Neural progenitor cell (in vitro differentiated cells): Measurements from ENCODE around the gene EFCC1. TPM values are rescaled to one million over a fixed set of nuclear protein-coding genes. Genes with fewer than 3 reads are reported as not detected.

Source experiments
- DNase-seq: peaks from one replicate; pipeline ENCODE4 v3.0.0-alpha.2; 2016; ENCODE audit warnings: low spot score
- H2AFZ ChIP-seq: fragments of 200-600 bp; sonication (generic); replicated peaks from 2 replicates; pipeline ENCODE4 v1.6.1; 2016; ENCODE audit warnings: antibody characterized with exemption
- H3F3A ChIP-seq: fragments of 200-600 bp; sonication (generic); 2 replicates; pipeline ENCODE4 v1.6.1; 2016; ENCODE audit warnings: antibody characterized with exemption, low read depth
- H3K27ac ChIP-seq: fragments of 200-600 bp; sonication (generic); 2 replicates; pipeline ENCODE4 v1.5.1; 2016; ENCODE audit warnings: mild to moderate bottlenecking
- H3K27me3 ChIP-seq: fragments of 200-600 bp; sonication (generic); 2 replicates; pipeline ENCODE4 v1.6.1; 2016; ENCODE audit warnings: mild to moderate bottlenecking, moderate library complexity
- H3K36me3 ChIP-seq: fragments of 200-600 bp; sonication (generic); 2 replicates; pipeline ENCODE4 v1.5.1; 2016
- H3K4me1 ChIP-seq: fragments of 200-600 bp; sonication (generic); 2 replicates; pipeline ENCODE4 v1.6.1; 2016; ENCODE audit warnings: mixed run types
- H3K4me2 ChIP-seq: fragments of 200-600 bp; sonication (generic); 2 replicates; pipeline ENCODE4 v1.6.1; 2016
- H3K4me3 ChIP-seq: fragments of 200-600 bp; sonication (generic); 2 replicates; pipeline ENCODE4 v1.5.1; 2016
- H3K79me2 ChIP-seq: fragments of 200-600 bp; sonication (generic); 2 replicates; pipeline ENCODE4 v1.6.1; 2016; ENCODE audit warnings: low read depth
- H3K9ac ChIP-seq: fragments of 200-600 bp; sonication (generic); 2 replicates; pipeline ENCODE4 v1.6.1; 2016
- H3K9me3 ChIP-seq: fragments of 200-600 bp; sonication (generic); 2 replicates; pipeline ENCODE4 v1.5.1; 2016; ENCODE audit warnings: low read depth
- H4K20me1 ChIP-seq: fragments of 200-600 bp; sonication (generic); 2 replicates; pipeline ENCODE4 v1.6.1; 2016; ENCODE audit warnings: low read depth
- H3K27ac Mint-ChIP-seq: 3 replicates; pipeline ENCODE4 v1.8.0; 2021; ENCODE audit warnings: mixed read lengths
- H3K27me3 Mint-ChIP-seq: 2 replicates; pipeline ENCODE4 v1.8.0; 2022; ENCODE audit warnings: low read depth, mild to moderate bottlenecking, inconsistent platforms, moderate library complexity, mixed read lengths; ENCODE audit not compliant: insufficient read depth
- H3K36me3 Mint-ChIP-seq: 3 replicates; pipeline ENCODE4 v1.8.0; 2021; ENCODE audit warnings: mixed read lengths
- H3K4me1 Mint-ChIP-seq: 3 replicates; pipeline ENCODE4 v1.8.0; 2021; ENCODE audit warnings: mixed read lengths
- H3K4me3 Mint-ChIP-seq: 3 replicates; pipeline ENCODE4 v1.8.0; 2021; ENCODE audit warnings: mild to moderate bottlenecking, moderate library complexity, mixed read lengths
- H3K9me3 Mint-ChIP-seq: 3 replicates; pipeline ENCODE4 v1.8.0; 2020; ENCODE audit warnings: mixed read lengths
- EZH2 ChIP-seq: fragments of 200-600 bp; sonication (generic); IDR thresholded peaks from 2 replicates; pipeline ENCODE4 v1.6.1; 2017; ENCODE audit warnings: antibody characterized with exemption, mild to moderate bottlenecking, moderate library complexity
- EZH2phosphoT487 ChIP-seq: fragments of 200-600 bp; sonication (generic); IDR thresholded peaks from 2 replicates; pipeline ENCODE4 v1.6.1; 2017; ENCODE audit warnings: antibody characterized with exemption
- total RNA-seq: library from RNA; depleted of rRNA; stranded (reverse); fragments of >200 nt; gene quantifications from 2 replicates; pipeline ENCODE4 v1.2.3, GENCODE V29; 2015; ENCODE audit warnings: low replicate concordance
- TF ChIP-seq, protein P1 (sequence below): fragments of 200-600 bp; sonication (generic); IDR thresholded peaks from 2 replicates; pipeline ENCODE4 v1.5.1; 2017; ENCODE audit warnings: antibody characterized with exemption, mild to moderate bottlenecking

Gene EFCC1
- total RNA-seq, 1 donor from 2014 or later = 1.1 TPM

DNA sequence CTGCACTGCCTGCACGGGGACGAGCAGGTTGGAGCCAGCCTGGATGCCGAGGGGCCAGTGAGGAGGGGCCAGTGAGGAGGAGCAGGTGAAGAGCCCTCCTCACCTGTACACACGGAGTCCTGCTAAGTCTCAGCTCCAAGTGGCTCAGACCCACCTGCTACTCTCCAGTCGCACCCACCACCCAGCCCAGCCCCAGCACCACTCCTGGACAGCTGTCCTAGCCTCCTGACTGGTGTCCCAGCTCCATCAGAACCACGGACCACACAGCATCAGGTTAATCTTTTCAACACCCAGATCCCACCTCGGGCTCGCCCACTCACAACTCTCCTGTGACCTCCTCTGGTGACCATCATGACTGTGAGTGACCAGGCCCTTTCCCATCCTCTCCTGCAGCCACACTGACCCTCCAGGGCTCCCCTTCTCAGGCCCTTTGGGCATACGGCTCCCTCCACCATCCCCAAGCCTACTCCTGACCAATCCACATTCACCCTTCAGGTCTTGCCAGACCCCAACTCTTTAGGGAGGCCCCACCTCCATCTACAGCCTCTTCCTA is 13.8 kb downstream of the EFCC1 start:
- Histone ChIP-seq H3K36me3 (no peaks in the 10 kb centered on the region), H3K9ac (no peak overlapping the region), H3K4me1 (peaks cover 22% of the 10 kb centered on the region), H3K4me3 (no peak overlapping the region), H2AFZ (no peak overlapping the region), H4K20me1 (no peaks in the 10 kb centered on the region), H3K27ac (no peak overlapping the region), H3K4me2 (no peak overlapping the region), H3K9me3 (no peaks in the 10 kb centered on the region), H3F3A (peaks cover 7% of the 10 kb centered on the region), H3K27me3 (no peaks in the 10 kb centered on the region), H3K79me2 (no peaks in the 10 kb centered on the region)
- TF ChIP-seq, protein P1, sequence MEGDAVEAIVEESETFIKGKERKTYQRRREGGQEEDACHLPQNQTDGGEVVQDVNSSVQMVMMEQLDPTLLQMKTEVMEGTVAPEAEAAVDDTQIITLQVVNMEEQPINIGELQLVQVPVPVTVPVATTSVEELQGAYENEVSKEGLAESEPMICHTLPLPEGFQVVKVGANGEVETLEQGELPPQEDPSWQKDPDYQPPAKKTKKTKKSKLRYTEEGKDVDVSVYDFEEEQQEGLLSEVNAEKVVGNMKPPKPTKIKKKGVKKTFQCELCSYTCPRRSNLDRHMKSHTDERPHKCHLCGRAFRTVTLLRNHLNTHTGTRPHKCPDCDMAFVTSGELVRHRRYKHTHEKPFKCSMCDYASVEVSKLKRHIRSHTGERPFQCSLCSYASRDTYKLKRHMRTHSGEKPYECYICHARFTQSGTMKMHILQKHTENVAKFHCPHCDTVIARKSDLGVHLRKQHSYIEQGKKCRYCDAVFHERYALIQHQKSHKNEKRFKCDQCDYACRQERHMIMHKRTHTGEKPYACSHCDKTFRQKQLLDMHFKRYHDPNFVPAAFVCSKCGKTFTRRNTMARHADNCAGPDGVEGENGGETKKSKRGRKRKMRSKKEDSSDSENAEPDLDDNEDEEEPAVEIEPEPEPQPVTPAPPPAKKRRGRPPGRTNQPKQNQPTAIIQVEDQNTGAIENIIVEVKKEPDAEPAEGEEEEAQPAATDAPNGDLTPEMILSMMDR = no peak
- Mint-ChIP-seq H3K9me3 (no peaks in the 10 kb centered on the region), H3K4me1 (peaks cover 45% of the 10 kb centered on the region), H3K27ac (peak overlapping the region; percentile 97), H3K4me3 (no peak overlapping the region), H3K36me3 (peaks cover 35% of the 10 kb centered on the region), H3K27me3 (peaks cover 4% of the 10 kb centered on the region)
- no peak for DNase-seq

DNA sequence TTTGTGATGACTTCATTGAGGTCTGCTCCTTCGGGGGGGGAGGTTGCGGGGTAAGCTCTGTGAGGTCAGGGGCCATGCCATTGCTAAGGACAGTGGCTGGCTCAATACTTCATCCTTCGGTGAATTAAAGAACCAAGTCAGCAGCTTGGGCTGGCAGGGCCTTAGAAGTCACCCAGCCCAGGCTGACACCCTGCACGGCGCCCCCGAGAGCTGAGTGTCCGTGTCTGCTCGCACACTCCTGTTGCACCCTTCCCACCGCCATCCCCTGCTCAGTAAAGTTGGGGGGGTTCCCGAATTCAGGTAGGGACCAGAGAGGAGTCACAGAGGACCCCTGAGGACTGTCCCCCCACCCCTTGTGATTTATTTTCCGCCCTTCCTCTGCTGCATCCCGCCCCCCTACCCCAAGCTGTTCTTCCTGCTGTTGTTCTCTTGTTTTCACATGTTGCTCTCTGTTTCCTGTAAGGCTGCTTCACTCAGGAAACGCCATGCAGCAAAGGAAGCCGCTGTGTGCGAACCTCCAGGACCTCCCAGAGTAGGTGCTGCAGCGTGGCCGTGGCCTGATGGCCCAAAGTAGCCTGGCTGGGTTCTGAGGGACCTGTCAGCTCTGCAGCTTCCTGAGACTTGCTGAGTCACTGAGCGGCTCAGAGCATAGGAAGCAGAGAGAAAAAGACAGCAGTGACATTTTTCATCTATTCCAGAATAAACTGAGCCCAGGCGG is 14.4 kb downstream of the EFCC1 start:
- Mint-ChIP-seq H3K4me1 (peaks cover 41% of the 10 kb centered on the region), H3K27ac (peak overlapping the region; percentile 97), H3K27me3 (peaks cover 4% of the 10 kb centered on the region), H3K9me3 (no peaks in the 10 kb centered on the region), H3K36me3 (peaks cover 35% of the 10 kb centered on the region), H3K4me3 (no peak overlapping the region)
- no peak for DNase-seq
- Histone ChIP-seq H3K9me3 (no peaks in the 10 kb centered on the region), H3K4me1 (peaks cover 16% of the 10 kb centered on the region), H3K9ac (no peak overlapping the region), H3K27ac (no peak overlapping the region), H3K36me3 (no peaks in the 10 kb centered on the region), H3K27me3 (no peaks in the 10 kb centered on the region), H3K4me3 (no peak overlapping the region), H2AFZ (no peak overlapping the region), H4K20me1 (no peaks in the 10 kb centered on the region), H3F3A (peaks cover 7% of the 10 kb centered on the region), H3K4me2 (no peak overlapping the region), H3K79me2 (no peaks in the 10 kb centered on the region)
- TF ChIP-seq EZH2 (no peak), EZH2phosphoT487 (no peak)
- TF ChIP-seq, protein P1 = no peak

DNA sequence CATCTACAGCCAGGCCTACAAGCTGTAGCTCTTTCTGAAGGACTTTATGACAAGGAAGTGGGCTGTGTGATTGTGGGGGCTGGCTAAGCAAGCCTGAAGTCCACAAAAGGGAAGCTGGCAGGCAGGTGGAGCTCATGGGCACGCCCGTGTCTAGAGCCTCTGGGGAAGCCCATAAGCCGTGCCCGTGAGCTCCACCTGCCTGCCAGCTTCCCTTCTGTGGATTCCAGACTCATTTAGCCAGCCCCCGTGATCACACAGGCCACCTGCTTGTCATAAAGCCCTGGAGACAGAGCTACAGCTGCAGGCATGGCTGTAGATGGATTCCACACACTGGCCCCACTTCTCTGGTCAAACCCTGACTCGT is 15.2 kb downstream of the EFCC1 start:
- Mint-ChIP-seq H3K27ac (no peak overlapping the region), H3K4me3 (no peak overlapping the region), H3K4me1 (peaks cover 37% of the 10 kb centered on the region), H3K36me3 (peaks cover 32% of the 10 kb centered on the region), H3K27me3 (peaks cover 4% of the 10 kb centered on the region), H3K9me3 (no peaks in the 10 kb centered on the region)
- TF ChIP-seq EZH2 (no peak), EZH2phosphoT487 (no peak)
- TF ChIP-seq, protein P1 = no peak
- H2AFZ ChIP-seq = no peak overlapping the region
- no peaks in the 10 kb centered on the region for H3K9me3 ChIP-seq
- H3K4me3 ChIP-seq = no peak overlapping the region
- H3K27me3 ChIP-seq = no peaks in the 10 kb centered on the region
- H3K9ac ChIP-seq = no peak overlapping the region
- DNase-seq = no peak
- no peak overlapping the region for H3K27ac ChIP-seq
- no peak overlapping the region for H3K4me2 ChIP-seq
- H3K79me2 ChIP-seq = no peaks in the 10 kb centered on the region
- no peaks in the 10 kb centered on the region for H3K36me3 ChIP-seq
- H3F3A ChIP-seq = peaks cover 7% of the 10 kb centered on the region
- peaks cover 12% of the 10 kb centered on the region for H3K4me1 ChIP-seq
- H4K20me1 ChIP-seq = no peaks in the 10 kb centered on the region
